GM12878 (cell line): ENCODE results near the gene TMEM151A. TPM values are rescaled to one million over a fixed set of nuclear protein-coding genes. Genes with fewer than 3 reads are reported as not detected.

Experiments used
- ATAC-seq: fragments of 200-7000 bp; cut with Tn5 transposase; 3 replicates; pipeline ENCODE4 v1.9.1; 2020; ENCODE audit warnings: mild to moderate bottlenecking, moderate library complexity
- BruUV-seq: library from RNA; stranded (reverse); fragments of 400-500 nt; replicated peaks from 2 replicates; lab custom pipeline; 2021; lab: Mats Ljungman, UMichigan
- CTCF ChIA-PET: fragments of 300-600 bp; sonication (Branson Sonifier 250); formaldehyde crosslinking; extraction: SDS; loops from one replicate; lab custom pipeline; 2021; ENCODE audit warnings: inconsistent platforms; lab: Yijun Ruan, JAX
- POLR2A ChIA-PET: fragments of 350-600 bp; formaldehyde crosslinking; extraction: SDS; loops from one replicate; lab custom pipeline; 2021; ENCODE audit warnings: inconsistent platforms; lab: Charles Lee
- RAD21 ChIA-PET: fragments of 300-600 bp; sonication (Branson Sonifier 250); formaldehyde crosslinking; loops from one replicate; lab custom pipeline; 2023; ENCODE audit warnings: antibody characterized with exemption; ENCODE audit not compliant: unreplicated experiment; lab: Charles Lee
- SMC1A ChIA-PET: fragments of 300-600 bp; sonication (Branson Sonifier 250); formaldehyde crosslinking; loops from one replicate; lab custom pipeline; 2023; ENCODE audit not compliant: unreplicated experiment, uncharacterized antibody; lab: Charles Lee
- DNase-seq: peaks from one replicate; pipeline ENCODE4 v3.0.0-alpha.2; 2011; ENCODE audit warnings: low read depth, low spot score
- FAIRE-seq: peaks from 3 replicates; lab custom pipeline; 2011; peaks lifted over from hg19 to GRCh38; lab: Jason Lieb, UNC
- H2AFZ ChIP-seq: 2 replicates; pipeline ENCODE4 v1.6.0; 2011; ENCODE audit warnings: low read depth, low read length, control low read depth; ENCODE audit not compliant: control insufficient read depth
- H3K27ac ChIP-seq: 2 replicates; pipeline ENCODE4 v1.5.1; 2011; ENCODE audit warnings: control low read depth; ENCODE audit not compliant: control insufficient read depth, insufficient read depth
- H3K27me3 ChIP-seq, 2 experiments: replicated peaks in 1 of 2; 2 replicates each; pipeline versions ENCODE4 v1.6.0 to v1.6.1; 2011; ENCODE audit warnings: low read length in 1 of 2; ENCODE audit not compliant: control insufficient read depth in 2 of 2, insufficient read depth in 2 of 2
- H3K36me3 ChIP-seq, 2 experiments: 2 replicates each; pipeline ENCODE4 v1.5.1; 2011; ENCODE audit warnings: low read length in 1 of 2; ENCODE audit not compliant: control insufficient read depth in 2 of 2, insufficient read depth in 2 of 2
- H3K4me1 ChIP-seq: 2 replicates; pipeline ENCODE4 v1.6.1; 2011; ENCODE audit warnings: mild to moderate bottlenecking, low read length, moderate library complexity, mixed read lengths; ENCODE audit not compliant: control insufficient read depth, insufficient read depth
- H3K4me2 ChIP-seq: 2 replicates; pipeline ENCODE4 v1.6.0; 2011; ENCODE audit warnings: control low read depth; ENCODE audit not compliant: control insufficient read depth, insufficient read depth
- H3K4me3 ChIP-seq: fragments of 200-600 bp; sonication (generic); 2 replicates; pipeline ENCODE4 v1.5.1; 2016
- H3K79me2 ChIP-seq: 2 replicates; pipeline ENCODE4 v1.6.0; 2011; ENCODE audit warnings: low read length; ENCODE audit not compliant: control insufficient read depth, insufficient read depth
- H3K9ac ChIP-seq: 2 replicates; pipeline ENCODE4 v1.8.0; 2011; ENCODE audit warnings: low read length, control low read depth, mixed read lengths; ENCODE audit not compliant: control insufficient read depth, insufficient read depth
- H3K9me3 ChIP-seq: replicated peaks from 3 replicates; pipeline ENCODE4 v1.5.1; 2011; ENCODE audit warnings: mild to moderate bottlenecking, low read length; ENCODE audit not compliant: control insufficient read depth, insufficient read depth
- H4K20me1 ChIP-seq: 2 replicates; pipeline ENCODE4 v1.6.0; 2011; ENCODE audit not compliant: control insufficient read depth, insufficient read depth
- NFYA ChIP-seq: IDR thresholded peaks from 2 replicates; pipeline ENCODE4 v1.6.1; 2011; ENCODE audit warnings: low read depth, mild to moderate bottlenecking, low read length, improper control_type of control experiment, borderline replicate concordance
- NKRF ChIP-seq: fragments of 450-650 bp; conservative IDR thresholded peaks from 2 replicates; pipeline ENCODE4 v1.6.1; 2017; ENCODE audit warnings: mild to moderate bottlenecking, moderate library complexity
- USF2 ChIP-seq: IDR thresholded peaks from 2 replicates; pipeline ENCODE4 v1.6.1; 2011; ENCODE audit warnings: low read depth, low read length, improper control_type of control experiment, borderline replicate concordance
- ZNF384 ChIP-seq: IDR thresholded peaks from 2 replicates; pipeline ENCODE4 v1.6.1; 2012; ENCODE audit warnings: low read depth, mild to moderate bottlenecking, low read length, improper control_type of control experiment, borderline replicate concordance
- ZNF687 ChIP-seq: fragments of 450-650 bp; IDR thresholded peaks from 2 replicates; pipeline ENCODE4 v1.6.1; 2017; ENCODE audit warnings: mild to moderate bottlenecking, moderate library complexity
- ZSCAN29 ChIP-seq: fragments of 450-650 bp; IDR thresholded peaks from 2 replicates; pipeline ENCODE4 v1.6.1; 2017; ENCODE audit warnings: mild to moderate bottlenecking, moderate library complexity
- WGBS: methylation state at CpG from one replicate; pipeline ENCODE4 v1.1.6; 2016; ENCODE audit warnings: low lambda C conversion rate; ENCODE audit not compliant: insufficient replicate concordance, insufficient coverage; ENCODE audit errors: missing lambda C conversion rate; 5-methylcytosine and 5-hydroxymethylcytosine counted together
- in situ Hi-C: fragments of 300-500 bp; cut with MboI; formaldehyde crosslinking; loops from 9 replicates; pipeline ENCODE4 v1.14.3; 2018; ENCODE audit warnings: mixed read lengths
- intact Hi-C: fragments of 100-400 bp; cut with micrococcal nuclease; formaldehyde crosslinking; loops from one replicate; pipeline ENCODE4 v1.14.2; 2022; ENCODE audit not compliant: unreplicated experiment
- polyA plus RNA-seq, 11 experiments: library from polyadenylated mRNA; depleted of rRNA in 4 of 11; unstranded in 6 of 11; stranded (reverse) in 5 of 11; fragments of >200 nt; fragmentation: Nextera tagmentation in 4 of 11; fragmentation: Illumina TruSeq in 1 of 11; extraction: Ambion mirVana in 4 of 11; extraction: Trizol in 1 of 11; gene quantifications; 1 replicate in 1 of 11; 2 replicates in 10 of 11; pipeline versions ENCODE4 v1.2.1 to v1.2.3, GENCODE V29; 2011 to 2016; ENCODE audit warnings: inconsistent platforms in 2 of 11, missing spikeins in 2 of 11, low read depth in 1 of 11
- total RNA-seq, 4 experiments: library from RNA; depleted of rRNA in 3 of 4; stranded (reverse); fragments of >200 nt in 3 of 4; fragmentation: Illumina TruSeq in 1 of 4; extraction: Trizol in 1 of 4; gene quantifications; 2 replicates each; pipeline versions ENCODE4 v1.2.1 to v1.2.3, GENCODE V29; 2013 to 2021

Gene TMEM151A
- total and polyA plus RNA-seq, 10 of the 15 experiments (the other 5 are each of a cell fraction or from before 2014, with no cell fraction given): not detected

GRCh38 chr11:66339162-66339675 is 47.5 kb downstream of the TMEM151A start:
- Histone ChIP-seq H3K9me3 (no peaks in the 10 kb centered on the region), H2AFZ (no peak overlapping the region), H4K20me1 (no peaks in the 10 kb centered on the region), H3K4me2 (no peak overlapping the region), H3K4me3 (no peak overlapping the region), H3K4me1 (peaks cover 26% of the 10 kb centered on the region), H3K36me3 (peaks cover 0 to 19% of the 10 kb centered on the region in 2 experiments; a peak in 3 of 4 replicates), H3K9ac (no peak overlapping the region), H3K27ac (no peak overlapping the region), H3K79me2 (peaks cover 10% of the 10 kb centered on the region), H3K27me3 (no peaks in the 10 kb centered on the region)
- ChIA-PET RAD21 (no interaction called here), SMC1A (no interaction called here), CTCF (interaction anchor here (1.6 kb wide), 1 partner anchor 27 kb away, joined by 6 read pairs; no protein-coding TSS in a partner anchor), POLR2A (interaction anchor here (0.9 kb wide), 1 partner anchor 31 kb away, joined by 4 read pairs; no protein-coding TSS in a partner anchor)
- intact Hi-C loops (no loop called here), in situ Hi-C loops (no loop called here)
- WGBS: 89% methylated on average over 6 of the region's 6 CpGs
- TF ChIP-seq NFYA (no peak), ZSCAN29 (no peak)
- ATAC-seq: no peak
- no peak for FAIRE-seq
- no peak for DNase-seq
- no TSS peak for BruUV-seq

- WGBS: 75% methylated on average over 14 of the region's 14 CpGs
- Histone ChIP-seq H2AFZ (no peak overlapping the region), H3K27ac (no peak overlapping the region), H3K4me3 (no peak overlapping the region), H3K9me3 (no peaks in the 10 kb centered on the region), H4K20me1 (no peaks in the 10 kb centered on the region), H3K4me2 (no peak overlapping the region), H3K36me3 (peaks cover 0 to 19% of the 10 kb centered on the region in 2 experiments; a peak in 3 of 4 replicates), H3K27me3 (no peaks in the 10 kb centered on the region), H3K4me1 (peaks cover 26% of the 10 kb centered on the region), H3K79me2 (peaks cover 17% of the 10 kb centered on the region), H3K9ac (no peak overlapping the region)
- DNase-seq (no peak), ATAC-seq (no peak), FAIRE-seq (no peak)
- intact Hi-C loops: no loop called here
- ChIA-PET POLR2A (interaction anchor here (0.9 kb wide), 1 partner anchor 31 kb away, joined by 4 read pairs; no protein-coding TSS in a partner anchor), CTCF (interaction anchor here (0.6 to 1.6 kb wide), 2 partner anchors 28 to 44 kb away, joined by 3 to 6 read pairs; no protein-coding TSS in a partner anchor), SMC1A (interaction anchor here (1.2 kb wide), 1 partner anchor 46 kb away, joined by 3 read pairs; no protein-coding TSS in a partner anchor), RAD21 (no interaction called here)
- in situ Hi-C loops: no loop called here
- TF ChIP-seq NKRF (no peak), ZNF687 (no peak), USF2 (no peak), ZNF384 (no peak)
- no TSS peak for BruUV-seq
These were observed 48.2 kb downstream of the TMEM151A start for GRCh38 chr11:66339686-66340483.
